Activated CD8-positive, alpha-beta memory T cell treated with anti-CD3 and anti-CD28 coated beads, Interleukin-2, amount 50 U/mL, for 1 hour (primary cell): ENCODE data around the gene ANO7.

Experiments used
- DNase-seq: peaks from one replicate; pipeline ENCODE4 v3.0.0-alpha.2; 2020; ENCODE audit errors: extremely low read depth

The ANO7 gene

DNA sequence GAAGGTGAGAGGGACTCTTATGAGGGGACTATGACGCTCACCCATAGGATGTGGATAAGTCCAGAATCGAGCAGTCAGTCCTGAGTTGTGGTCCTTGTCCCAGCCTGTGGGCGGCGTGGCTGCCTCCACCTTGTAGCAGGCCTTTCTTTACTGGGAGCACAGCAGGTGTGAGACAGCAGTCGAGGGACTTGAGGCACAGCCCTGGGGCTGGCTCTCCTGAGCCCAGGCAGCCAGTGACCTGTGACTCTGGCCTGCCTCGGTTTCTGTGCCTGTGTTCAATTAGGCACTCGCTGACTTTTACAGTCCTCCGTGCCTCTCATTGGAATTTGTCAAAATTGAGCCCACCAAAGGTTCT, 30.0 kb upstream of the ANO7 start:
- no peak for DNase-seq

DNA sequence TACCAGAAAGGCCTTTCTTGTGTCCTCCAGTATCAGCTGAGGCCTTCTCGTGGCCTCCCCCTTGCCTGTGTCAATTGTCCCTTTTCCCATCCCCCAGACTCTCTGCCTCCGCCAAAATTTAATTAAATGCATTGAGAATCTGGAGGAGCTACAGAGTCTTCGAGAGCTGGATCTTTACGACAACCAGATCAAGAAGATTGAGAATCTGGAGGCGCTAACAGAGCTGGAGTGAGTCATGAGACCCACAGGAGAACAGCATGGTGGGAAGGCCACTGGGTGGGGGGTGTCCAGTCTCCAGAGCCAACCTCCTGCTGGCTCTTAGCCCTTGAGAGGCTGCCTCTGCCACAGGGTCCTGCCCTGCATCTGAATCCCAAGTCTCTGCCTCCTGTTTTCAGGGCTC, 29.4 kb upstream of the ANO7 start:
- DNase-seq: no peak

DNA sequence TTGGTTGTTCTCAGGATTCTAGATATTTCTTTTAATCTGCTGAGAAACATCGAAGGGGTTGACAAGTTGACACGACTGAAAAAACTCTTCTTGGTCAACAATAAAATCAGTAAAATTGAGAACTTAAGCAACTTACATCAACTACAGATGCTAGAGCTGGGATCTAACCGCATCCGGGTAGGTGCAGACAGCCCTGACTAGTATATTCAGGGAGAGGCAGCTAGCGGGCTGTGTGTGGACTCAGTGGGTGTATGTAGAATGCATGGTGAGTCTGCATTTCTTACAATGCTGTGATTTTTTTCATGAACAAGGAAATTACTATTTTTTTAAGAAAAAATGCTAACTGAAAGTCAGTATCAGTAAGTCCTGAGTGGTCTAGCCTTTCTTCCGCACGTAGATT, 28.2 kb upstream of the ANO7 start:
- no peak for DNase-seq

DNA sequence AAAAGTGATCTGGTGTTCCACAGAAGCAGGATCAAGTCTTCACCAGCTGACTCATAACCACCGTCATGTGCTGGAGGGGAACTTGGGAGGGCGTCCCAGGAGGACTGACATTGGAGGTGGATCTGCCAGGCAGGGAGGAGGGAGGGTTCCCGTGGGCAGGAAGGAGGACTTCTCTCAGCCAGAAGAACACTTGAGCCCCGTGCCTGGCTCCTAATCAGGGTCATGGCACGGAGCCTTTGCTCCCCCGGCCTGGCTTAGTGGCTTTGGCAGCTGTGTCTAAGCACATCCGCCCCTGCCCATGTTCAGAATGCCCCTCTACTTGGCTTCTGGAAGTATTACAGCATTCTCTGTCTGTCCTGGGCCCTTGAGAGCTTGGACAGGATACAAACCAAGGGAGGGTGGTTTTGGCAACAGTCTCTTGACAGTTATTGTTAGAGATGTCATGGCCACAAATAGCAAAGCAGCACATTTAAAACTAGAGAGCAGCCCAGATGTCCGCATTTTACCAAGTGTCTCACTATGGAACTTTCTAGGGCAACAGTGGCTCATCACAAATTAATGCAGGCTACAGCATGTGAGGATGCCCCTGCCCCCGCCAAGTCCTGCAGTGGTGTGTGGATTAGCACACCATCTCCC, 26.7 kb upstream of the ANO7 start:
- DNase-seq: no peak

DNA sequence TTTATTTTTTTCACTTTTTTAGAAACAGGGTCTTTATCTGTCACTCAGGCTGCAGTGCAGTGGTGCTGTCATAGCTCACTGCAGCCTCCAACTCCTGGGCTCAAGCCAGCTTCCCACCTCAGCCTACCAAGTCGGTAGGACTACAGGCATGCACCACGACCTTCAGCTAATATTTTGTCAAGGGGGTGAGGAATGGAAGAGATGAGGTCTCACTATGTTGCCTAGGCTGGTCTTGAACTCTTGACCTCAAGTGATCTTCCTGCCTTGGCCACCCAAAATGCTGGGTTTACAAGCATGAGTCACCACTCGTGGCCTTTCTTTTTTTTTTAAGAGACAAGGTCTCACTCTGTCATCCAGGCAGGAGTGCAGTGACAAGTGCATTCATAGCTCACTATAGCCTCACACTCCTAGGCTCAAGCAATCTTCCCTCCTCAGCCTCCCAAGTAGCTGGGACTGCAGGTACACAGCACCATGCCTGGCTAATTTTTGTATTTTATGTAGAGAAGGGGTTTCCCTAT, 24.8 kb upstream of the ANO7 start:
- no peak for DNase-seq

DNA sequence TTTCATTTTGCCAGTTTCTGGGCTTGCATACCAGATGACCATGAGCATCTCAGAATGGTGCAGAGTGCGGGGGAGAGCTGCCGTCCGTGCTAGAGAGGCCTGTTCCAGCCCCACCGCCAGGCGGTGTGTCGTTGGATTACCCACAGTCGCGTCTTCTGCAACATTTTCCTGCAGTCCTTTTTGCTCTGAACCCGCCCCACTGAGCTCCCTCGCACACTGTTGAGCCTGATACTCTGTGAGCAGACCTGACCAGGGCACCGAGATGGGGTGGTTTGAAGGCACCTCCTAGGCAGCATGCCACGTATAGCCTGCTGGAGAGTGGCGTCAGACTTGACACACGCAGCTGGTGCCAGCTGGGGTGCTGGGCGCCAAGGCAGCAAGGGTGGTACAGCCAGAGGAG, 20.1 kb upstream of the ANO7 start:
- DNase-seq: no peak

DNA sequence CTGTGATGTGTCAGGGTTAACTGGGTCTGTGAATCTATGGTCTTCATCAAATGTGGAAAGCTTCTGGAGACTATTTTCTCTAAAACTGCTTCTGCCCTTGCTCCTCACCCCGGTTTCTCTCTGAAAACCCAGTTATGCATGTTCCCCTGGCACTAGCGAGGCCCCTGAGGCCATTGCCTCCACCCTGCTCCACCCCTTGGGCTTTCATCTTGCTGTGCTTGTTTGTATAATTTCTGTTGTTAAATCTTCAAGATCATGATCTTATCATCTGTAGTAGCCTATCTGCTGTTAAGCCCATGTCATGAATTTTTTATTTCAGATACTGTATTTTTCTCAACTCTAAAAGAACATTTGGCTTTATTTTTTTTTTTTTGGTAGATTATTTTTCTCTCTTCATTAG, 14.9 kb upstream of the ANO7 start:
- no peak for DNase-seq

DNA sequence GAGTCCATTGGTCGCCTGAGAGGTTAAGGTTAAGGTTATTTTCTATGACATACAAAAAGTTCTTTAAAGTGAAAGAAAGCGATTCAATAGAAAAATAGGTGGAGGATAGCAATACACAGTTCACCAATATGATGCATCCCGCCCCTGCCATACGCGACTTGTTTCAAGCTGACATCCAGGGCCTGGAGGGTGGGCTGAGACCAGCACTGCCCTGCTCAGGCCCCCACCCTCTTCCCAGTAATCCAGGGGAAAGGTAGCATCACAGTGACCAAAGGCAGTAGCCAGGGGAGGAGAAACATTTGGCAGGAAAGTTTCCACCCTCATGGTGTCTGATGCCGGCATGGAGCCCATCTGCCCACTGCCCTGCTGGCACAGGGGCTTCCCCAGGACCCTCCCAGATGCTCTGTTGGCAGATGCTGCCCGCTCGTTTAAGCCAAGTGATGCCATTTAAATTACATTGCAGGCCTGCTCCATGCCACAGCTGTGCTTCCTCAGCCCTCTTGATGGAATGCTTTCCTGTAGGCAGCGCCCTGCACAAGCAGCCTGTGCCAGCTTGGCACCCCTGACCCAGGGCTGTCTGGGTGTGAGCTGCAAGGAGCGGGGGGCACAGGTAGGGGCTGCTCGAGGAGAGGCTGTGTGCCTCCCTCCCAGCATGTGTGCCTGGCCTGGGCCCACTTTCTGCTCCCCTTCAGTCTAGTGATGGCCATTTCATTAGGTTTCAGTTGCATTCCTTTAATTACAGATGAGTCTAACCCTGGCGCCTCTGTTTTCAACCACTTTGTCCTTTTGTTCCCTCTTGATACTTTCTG, 10.7 kb upstream of the ANO7 start:
- DNase-seq: no peak

DNA sequence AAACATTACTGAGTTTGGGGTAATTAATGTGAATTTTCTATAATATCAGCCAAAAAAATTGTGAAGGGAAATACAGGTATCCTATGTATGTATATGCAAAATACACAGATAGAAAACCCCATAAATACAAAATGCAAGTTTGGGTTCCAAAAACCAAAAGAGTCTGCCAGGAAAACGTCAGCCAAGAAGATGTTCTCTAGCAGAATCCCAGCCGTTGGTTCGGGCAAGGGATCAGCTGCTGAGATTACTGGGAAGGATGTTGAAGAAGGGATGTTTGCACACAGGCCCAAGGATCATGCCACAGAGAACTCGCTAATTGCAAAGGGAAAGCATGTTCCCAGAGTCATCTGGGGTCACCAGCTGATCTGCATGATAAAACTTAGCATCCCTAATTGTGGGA, 9.5 kb upstream of the ANO7 start:
- DNase-seq: no peak

DNA sequence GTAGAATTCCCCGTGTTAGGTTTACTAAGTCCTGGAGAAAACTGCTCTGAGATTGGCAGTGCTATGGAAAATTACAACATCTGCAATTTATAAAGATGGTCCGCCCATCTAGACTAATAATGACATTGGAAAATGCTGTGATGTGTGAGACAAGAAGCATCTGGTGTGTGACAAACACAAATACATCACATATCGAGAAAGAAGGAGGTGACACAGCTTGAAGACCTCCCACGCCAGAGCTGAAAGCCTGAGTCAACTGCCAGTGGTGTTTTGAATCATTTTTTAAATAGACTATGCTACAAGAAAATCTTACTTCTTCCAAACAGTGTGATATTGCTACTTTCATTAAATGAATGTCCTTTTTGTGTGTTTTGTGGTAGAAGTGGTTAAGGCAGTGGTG, 8.6 kb upstream of the ANO7 start:
- no peak for DNase-seq

DNA sequence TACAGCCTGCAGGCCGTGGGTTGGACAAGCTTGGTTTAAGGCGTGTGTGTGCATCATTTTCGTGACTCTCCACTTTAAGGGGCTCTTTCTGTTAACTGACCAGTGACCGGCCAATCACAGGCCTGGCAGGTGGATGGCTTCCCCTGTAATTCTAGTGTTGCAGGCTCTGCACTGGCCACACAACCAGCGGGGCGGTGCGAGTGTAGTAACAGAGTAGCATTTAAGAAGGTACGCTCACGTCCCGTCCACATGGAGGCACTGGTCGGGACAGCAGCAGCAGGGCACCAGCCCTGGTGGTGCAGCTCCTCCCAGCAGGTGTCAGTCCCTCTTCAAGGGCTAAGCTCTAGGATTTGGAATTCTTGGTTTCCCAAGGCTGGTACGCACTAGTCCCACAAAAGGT, 8.0 kb upstream of the ANO7 start:
- DNase-seq: no peak

DNA sequence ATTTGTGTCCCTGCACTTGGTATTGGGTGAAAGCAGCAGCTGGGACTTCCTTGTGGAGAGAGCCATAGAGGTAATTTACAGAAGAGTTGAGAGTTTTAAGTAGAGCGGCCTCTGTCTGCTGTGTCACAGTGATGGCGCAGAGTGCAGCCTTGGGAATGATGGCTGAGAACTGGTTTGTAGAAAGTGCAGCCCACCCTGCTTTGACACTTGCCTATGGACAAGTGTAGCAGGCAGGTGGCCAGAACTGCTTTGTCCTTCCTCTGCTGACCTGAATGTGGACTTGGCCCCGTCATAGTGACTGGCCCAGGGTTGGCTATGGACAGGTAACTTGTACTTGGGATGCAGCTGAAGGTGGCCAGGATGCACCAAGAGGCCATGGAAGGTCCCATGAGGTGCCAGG, 6.4 kb upstream of the ANO7 start:
- DNase-seq: no peak

DNA sequence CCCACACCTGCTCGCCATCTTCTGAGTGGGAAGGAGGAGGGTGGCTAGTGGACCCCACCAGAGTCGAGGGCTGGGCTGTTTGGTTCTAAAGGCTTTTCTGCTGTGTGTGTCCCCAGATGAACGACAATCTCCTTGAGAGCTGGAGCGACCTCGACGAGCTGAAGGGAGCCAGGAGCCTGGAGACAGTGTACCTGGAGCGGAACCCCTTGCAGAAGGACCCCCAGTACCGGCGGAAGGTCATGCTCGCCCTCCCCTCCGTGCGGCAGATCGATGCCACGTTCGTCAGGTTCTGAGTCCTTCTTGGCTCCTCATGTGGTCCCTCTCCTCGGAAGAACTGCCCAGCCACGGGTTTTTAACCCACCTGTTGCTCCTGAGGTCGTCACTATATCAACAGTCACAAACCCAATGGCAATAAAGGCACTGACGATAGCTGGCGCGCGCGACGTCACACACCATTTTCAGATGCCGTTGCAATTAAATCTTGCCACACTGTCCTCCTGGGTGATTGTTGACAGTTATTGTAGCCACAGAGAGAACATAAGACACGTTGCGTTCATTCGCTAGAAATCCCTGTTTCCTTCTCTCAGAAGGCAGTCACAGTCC, 5.8 kb upstream of the ANO7 start:
- DNase-seq: no peak

DNA sequence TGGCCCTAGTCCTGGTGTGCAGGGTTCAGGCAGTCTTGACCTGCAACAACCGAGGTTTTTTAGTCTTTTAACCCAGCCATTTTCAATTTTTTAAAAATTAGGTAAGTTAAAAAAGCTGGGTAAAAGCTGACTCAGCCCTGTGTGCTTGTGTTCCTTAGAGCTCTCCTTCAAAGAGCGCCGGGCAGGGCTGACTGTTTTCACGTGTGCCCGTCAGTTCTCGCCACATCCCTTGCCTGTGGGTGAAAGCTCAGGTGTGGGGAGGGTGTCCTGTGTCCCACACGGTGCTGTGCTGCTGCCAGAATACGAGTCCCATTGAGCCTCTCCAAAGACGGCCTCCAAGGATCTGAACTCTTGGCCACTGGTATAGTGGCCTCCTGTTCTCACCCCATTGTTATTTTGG, 5.3 kb upstream of the ANO7 start:
- no peak for DNase-seq

DNA sequence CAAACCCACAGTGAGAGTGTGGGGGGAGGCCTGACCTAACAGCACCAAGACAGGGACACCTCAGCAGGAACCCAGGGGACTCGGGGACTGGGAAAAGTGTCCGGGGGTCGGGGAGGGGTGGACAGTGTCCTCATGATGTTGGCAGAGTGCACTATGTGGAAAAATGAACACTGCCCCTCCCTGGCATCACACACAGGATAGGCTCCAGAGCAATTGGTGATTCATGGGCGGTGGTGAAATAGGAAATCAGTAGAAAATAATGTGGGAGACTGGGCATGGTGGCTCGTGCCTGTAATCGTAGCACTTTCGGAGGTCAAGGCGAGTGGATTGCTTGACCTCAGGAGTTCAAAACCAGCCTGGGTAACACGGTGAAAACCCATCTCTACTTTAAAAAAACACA, 3.6 kb upstream of the ANO7 start:
- DNase-seq: no peak

DNA sequence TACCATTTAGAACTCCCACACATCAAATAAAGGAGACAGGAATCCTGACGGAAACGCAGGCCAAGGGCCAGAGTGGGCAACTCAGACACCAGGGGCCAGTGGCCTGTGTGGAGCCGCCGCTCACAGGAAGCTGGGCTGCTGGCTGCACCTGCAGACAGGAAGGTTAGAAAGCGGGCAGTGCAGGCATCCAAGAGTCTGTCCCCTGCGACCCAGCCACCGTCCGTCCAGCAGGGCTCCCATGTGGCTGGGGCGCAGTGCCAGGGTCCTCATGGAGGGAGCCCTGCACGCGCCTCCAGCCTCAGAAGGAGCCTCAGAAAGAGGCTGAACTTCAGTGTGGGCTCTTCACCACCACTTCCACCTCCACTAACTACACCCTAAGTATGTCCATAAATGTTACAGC, 2.5 kb upstream of the ANO7 start:
- DNase-seq: no peak

DNA sequence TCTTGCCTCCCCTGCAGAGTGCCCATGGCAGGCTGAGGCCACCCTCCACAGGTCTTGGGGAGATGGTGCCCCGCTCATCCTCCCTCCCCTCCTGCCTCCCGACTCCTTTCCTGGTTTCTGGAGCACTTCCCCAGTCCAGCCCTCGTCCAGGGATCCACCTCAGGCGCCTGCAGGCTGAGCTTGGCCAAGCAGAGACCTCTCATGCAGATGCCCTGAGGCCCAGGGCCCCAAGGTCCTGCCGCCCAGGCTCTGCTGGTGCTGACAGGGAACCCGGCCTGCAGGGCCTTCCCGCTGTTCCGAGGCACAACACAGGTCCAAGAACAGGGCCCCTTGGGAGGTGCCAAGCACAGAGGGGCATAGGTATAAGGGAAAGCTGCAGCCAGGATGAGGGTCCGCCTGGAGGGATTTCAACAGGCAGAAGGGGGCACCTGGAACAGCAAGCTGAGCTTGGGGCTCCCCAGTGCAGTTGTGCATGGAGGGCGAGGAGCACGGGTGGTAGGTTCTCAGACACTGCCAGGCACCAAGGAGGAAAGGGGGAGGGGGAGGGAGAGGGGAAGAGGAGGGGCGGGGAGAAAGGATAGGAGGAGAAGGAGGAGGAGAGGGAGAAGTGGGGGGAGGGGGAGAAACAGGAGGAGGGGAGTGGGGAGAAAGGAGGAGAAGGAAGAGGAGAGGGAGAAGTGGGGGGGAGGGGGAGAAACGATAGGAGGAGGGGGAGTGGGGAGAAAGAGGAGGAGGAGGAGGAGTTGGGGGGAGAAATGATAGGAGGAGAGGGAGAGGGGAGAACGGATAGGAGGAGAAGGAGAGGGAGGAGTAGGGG, 1.2 kb upstream of the ANO7 start:
- DNase-seq: no peak

DNA sequence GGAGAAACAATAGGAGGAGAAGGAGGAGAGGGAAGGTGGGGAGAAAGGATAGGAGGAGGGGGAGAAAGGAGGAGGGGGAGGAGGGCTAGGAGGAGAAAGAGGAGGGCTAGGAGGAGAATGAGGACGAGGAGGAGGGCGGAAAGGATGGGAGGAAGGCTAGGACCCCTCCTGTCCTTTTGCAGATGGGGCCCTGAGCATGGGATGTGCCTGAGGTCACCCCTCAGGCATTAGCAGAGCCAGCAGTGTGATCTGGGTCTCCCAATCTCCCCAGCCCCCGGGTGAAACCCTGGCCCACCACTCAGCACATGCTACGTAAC, 601 bp upstream of the ANO7 start:
- DNase-seq: no peak

DNA sequence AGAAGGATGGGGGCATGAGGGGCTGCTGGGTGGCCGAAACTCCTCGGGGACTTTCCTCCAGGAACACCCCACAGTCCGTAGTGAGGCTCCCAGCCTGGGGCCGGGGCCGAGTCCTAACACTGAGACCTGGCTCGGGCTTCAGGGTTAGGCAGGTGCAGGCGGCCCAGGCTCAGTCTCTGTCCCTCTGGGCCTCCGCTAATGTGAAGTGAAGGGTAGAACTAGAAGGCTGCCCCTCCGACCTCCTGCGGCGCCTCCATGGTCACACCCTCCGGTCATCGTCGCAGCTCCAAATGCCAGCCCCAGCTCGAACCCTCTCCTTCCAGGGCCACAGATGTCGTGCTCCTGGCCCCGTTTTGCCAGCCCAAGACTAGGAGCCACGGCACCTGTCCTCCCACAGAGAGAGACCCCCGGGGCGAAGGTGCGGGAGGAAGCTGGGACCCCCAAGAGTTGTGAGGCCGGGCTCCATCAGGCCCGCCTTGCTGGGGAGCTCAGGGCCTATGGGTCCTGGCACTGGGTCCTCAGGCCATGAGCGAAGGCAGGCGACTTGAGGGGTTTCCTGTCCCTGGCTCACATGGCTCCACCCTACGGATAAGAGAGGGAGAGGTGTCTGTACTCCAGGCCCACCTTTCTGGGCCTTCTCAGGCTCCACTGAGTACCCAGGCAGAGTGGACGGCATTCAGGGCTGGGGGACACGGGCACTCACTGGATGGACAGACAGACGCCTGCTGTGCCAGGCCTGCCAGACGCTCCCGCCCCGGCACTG, 797 bp downstream of the ANO7 start:
- DNase-seq: no peak

DNA sequence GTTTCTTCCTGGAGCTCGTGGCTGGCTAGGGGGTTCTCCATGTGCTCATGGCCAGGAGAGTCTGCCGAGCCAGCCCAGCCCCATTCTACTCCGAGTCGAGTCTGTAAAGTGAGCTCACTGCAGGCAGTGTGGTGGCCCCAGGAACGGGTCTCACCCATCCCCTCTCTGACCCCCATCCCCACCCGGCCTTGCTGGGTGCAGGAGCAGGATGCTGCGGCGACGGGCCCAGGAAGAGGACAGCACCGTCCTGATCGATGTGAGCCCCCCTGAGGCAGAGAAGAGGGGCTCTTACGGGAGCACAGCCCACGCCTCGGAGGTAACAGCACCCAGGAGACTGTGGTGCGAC, 1.4 kb downstream of the ANO7 start:
- DNase-seq: no peak

DNA sequence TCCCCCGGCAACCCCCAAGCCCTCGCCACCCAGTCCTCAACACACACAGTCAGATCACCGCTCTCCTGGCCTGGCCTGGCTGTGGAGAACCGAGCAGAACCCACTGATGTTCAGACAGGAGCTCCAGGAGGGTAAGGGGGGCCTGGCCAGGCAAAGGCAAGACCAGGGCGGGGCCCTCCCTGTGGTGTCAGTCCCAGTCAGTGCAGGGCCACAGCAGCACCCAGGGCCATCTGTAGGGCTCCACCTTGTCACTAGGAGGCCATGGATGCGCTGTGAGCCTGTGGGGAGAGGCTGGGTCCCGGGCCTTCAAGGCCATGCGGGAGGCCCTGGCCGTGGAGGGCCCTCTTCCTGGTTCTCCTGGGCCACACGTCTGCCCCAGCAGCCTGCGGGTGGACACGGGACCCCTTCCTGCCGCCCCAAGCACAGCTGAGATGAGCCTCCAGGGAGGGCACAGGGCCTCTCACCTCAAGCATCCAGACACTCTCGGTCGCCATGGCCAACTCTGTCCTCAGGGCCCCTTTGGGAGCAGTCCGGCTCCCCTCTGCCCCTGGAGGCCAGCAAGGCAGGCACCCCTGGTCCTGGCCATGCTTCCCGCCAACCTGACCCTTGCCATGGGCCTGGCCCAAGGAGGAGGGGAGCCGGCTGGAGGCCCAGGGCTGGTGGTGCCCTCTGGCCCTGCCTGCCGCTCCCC, 2.0 kb downstream of the ANO7 start:
- no peak for DNase-seq
